ENCODE data around the gene STMN3. TPM values are rescaled to one million over a fixed set of nuclear protein-coding genes. Genes with fewer than 3 reads are reported as not detected.

The STMN3 gene
- total RNA-seq, 1 donor from 2014 or later: 7.9 TPM

GRCh38 chr20:63692436-63693082, 39.3 kb upstream of the STMN3 start:
- DNase-seq (ENCODE audit: extremely low read depth, low read depth, low spot score): no peak

GRCh38 chr20:63691711-63692435, 38.6 kb upstream of the STMN3 start:
- DNase-seq (ENCODE audit: extremely low read depth, low read depth, low spot score): no peak

- DNase-seq (ENCODE audit: extremely low read depth, low read depth, low spot score): no peak
Measured at GRCh38 chr20:63690898-63691710, 37.9 kb upstream of the STMN3 start.

- no peak for DNase-seq (ENCODE audit: extremely low read depth, low read depth, low spot score)
Measured at GRCh38 chr20:63690003-63690897, 37.0 kb upstream of the STMN3 start.

GRCh38 chr20:63689046-63690002, 36.1 kb upstream of the STMN3 start:
- DNase-seq (ENCODE audit: extremely low read depth, low read depth, low spot score): no peak

- DNase-seq (ENCODE audit: extremely low read depth, low read depth, low spot score): no peak
Measured at GRCh38 chr20:63688228-63689045, 35.2 kb upstream of the STMN3 start.

GRCh38 chr20:63687419-63688178, 34.4 kb upstream of the STMN3 start:
- no peak for DNase-seq (ENCODE audit: extremely low read depth, low read depth, low spot score)

- DNase-seq (ENCODE audit: extremely low read depth, low read depth, low spot score): peak; percentile 81
Measured at GRCh38 chr20:63686492-63687321, 33.5 kb upstream of the STMN3 start.

- no peak for DNase-seq (ENCODE audit: extremely low read depth, low read depth, low spot score)
Measured at GRCh38 chr20:63686094-63686491, 32.9 kb upstream of the STMN3 start.

- DNase-seq (ENCODE audit: extremely low read depth, low read depth, low spot score): no peak
Measured at GRCh38 chr20:63685269-63686026, 32.2 kb upstream of the STMN3 start.

- peak; percentile 96 for DNase-seq (ENCODE audit: extremely low read depth, low read depth, low spot score)
Measured at GRCh38 chr20:63682384-63683139, 29.3 kb upstream of the STMN3 start.

- DNase-seq (ENCODE audit: extremely low read depth, low read depth, low spot score): no peak
Measured at GRCh38 chr20:63681609-63682142, 28.5 kb upstream of the STMN3 start.

- no peak for DNase-seq (ENCODE audit: extremely low read depth, low read depth, low spot score)
Measured at GRCh38 chr20:63680857-63681608, 27.8 kb upstream of the STMN3 start.

GRCh38 chr20:63680427-63680826, 27.2 kb upstream of the STMN3 start:
- DNase-seq (ENCODE audit: extremely low read depth, low read depth, low spot score): no peak

All from glomerular endothelial cell (primary cell).